ENCODE results near the gene FUT1. TPM values are rescaled to one million over a fixed set of nuclear protein-coding genes. Genes with fewer than 3 reads are reported as not detected.

The FUT1 gene
- polyA plus RNA-seq, 1 donor = 1.2 TPM

DNA sequence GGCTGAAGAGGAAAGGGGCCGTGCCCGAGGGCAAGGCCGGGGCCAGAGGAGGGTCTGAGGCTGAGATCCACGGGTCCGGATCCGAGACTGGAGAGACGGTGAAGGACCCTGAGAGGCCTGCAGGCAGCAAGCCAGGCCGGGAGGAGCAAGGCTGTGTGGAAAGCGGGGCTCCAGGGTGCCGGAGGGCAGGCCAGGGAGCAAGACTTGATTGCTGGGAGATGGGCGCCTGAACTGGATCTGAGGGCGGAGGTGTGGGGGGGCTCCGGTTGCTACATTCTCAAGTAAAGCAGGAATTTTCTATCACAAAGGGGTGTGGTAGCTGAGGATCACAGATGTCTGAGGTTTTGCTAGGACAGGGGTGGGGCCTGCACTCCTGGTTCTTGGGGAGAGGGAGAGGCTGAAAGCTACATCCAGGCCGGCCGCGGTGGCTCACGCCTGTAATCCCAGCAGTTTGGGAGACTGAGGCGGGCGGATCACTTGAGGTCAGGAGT lies 36.7 kb downstream of the FUT1 start:
- DNase-seq = no peak

DNA sequence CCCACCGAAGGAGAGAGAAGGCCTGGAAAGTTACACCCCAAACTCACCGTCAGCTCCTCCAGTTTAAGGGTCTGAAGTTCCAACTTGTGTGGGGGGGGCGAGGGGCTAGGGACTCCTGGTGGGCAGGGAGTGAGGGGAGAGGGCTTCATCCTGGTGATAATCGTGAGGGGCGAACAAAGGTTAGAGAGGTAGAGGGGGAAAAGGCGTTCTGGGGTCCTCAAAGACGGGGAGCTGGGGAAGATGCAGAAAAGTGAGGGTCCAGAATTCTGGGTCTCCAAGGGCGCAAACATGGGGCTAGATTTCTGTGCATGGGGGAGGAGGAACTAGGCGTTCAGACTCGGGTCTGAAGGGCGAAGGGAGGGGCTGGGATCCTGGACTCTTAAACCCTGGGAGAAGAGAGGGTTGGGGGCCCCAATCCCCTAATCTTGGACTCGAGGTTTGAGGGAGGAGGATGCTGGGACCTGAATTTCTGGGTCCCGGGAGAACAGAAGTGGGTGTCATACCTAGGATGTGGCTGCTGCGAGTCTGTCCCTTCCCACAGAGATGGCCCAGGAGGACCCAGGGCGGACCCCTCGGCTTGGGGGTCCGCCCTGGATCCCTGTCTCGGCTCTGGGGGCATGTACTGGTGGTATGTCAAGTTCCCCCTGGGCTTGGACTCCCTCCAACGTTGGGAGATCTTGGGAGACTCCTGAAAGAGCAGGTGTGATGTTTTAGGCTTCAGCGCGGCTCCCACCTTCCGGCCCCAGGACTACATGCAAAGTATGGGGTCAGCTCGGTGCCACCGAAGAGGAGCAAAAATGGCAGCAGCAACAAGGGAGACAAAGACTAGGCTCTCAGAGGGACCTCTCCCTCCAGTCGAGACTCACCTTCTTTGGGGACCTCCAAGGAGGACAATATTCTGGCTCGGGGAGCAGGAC lies 37.4 kb downstream of the FUT1 start:
- DNase-seq = no peak

DNA sequence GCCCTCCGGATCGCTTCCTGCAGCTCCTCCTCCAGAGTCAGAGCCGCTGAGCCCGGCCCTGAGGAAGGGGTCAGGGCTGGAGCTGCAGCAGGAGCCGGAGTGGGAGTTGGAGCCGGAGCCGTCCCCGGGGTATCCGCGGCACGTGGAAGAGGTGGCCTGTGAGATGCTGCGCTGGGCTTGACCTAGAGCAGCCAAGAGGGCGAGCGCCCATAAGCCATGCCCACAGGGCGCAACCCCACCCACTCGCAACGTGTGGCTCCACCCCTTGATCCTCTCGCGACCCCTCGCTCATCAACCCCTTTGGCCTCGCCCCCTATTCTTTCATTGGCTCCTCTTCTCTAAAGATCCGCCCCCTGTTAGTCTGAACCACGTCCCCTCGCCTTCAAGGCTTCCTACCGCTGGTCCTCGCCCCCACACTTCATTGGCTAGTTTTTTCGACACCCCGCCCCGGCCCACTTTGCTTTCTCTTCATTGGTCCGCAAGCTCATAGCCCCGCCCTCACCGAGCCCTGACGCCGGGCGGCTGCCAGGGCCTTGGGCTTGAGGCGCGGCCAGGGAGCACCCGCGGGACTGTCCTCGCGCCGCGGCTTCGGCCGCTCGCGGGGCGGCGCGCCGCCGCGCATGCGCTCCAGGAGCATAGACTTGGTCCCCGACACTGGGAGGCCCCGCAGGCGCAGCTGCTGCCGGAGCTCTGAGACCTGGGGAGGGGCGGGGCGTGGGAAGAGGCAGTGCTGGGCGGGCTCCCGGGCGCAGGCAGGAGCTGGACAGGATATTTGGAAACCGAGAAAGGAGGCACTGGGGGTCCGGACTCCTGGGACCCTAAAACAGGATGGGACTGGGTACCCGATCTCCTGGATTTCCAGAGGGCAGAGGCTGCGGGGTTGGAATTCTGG lies 38.3 kb downstream of the FUT1 start:
- peak; percentile 100 for DNase-seq

DNA sequence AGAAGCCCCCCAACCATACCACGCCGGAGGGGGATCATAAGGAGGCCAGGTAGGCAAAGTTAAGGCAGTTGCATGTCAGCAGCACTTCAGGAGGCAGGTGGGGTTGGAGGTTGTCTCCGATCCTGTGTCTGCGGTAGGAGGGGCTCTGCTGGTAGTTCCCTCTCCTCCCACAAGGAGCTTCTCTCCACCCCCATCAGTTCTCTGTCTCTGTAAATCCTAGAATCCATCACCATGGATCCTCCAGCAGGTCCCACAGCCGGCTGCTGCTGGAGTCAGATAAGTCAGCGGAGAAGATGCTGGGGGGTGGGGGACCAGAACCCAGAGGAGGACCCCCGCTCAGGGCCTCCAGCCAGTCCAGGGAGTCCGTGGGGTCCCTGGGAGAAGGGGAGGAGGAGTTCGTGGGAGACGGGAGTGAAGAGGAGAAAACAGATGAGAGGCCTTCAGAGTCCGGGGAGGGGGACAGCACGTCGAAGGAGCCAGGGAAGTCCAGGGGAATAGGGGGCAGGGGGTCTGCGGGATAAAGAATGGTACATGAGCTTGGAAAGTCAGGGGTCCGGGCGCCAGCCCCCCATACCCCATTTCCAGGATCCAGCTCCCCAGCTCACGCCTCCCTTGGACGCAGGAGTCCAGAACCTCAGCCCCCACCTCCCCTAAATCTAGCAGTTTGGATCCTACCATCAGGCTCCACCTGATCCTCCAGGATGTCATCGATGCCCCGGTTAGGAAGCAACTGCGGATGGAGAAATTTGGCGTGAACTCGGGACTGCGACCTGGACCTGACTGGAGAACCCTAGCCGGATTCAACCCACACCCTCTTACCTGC lies 39.2 kb downstream of the FUT1 start:
- DNase-seq = no peak

DNA sequence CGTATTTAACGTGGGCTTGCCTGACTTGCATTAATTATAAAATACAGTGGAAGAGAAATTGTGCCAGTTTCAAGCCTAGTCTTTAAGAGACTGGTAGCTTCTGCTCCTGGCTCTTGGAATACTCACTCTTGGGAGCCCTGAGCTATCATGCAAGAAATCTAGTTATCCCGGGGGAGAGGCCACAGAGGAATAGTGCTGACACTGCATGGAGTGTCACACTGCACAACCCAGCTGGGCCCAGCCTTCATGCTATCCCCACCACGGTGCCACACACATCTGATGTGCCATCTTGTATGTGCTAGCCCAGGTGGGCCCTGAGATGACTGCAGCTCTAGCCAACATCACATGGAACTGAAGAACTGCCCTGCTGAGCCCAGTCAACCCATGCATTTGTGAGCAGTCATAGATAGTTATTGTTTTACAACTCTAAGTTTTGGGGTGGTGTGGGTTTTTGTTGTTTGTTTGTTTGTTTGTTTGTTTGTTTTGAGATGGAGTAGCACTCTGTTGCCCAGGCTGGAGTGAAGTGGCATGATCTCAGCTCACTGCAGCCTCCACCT lies 41.3 kb downstream of the FUT1 start:
- DNase-seq = no peak

DNA sequence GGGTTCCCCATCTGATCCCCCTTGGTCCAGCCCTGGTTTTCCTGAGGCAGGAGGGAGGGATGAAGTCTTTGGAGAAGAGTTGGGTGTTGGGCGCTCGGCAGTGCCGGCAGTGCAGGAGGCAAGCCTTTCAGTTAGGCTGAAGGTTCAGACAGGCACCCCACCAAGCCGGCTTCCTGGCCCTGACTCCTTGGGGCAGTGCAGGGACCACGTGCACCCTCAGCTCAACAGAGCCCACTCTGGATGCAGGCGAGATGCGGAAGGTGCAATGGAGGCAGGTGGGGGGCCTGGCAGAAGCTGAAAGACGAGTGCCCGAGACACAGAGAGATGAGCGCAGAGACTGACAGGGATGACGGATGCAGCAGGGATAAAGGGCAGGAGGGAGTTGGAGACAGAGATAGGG lies 44.0 kb downstream of the FUT1 start:
- no peak for DNase-seq

DNA sequence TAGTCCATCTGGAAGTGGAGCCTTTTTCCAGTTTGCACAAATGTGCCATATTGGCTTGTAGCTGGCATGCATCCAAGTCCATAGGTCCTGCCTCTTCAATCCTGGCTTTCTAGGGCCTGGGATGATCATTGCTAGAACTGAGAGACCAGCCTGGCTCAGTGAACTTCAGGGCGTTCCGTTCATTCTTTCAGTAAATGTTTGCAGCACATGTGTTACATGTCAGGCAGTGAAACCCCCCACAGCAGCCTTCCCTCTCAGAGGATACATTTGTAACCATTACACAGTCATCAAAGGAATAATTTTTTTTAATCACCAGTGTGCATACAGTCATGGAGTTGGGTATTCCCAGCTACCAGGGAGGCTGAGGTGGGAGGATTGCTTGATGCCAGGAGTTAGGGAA lies 47.0 kb downstream of the FUT1 start:
- no peak for DNase-seq

DNA sequence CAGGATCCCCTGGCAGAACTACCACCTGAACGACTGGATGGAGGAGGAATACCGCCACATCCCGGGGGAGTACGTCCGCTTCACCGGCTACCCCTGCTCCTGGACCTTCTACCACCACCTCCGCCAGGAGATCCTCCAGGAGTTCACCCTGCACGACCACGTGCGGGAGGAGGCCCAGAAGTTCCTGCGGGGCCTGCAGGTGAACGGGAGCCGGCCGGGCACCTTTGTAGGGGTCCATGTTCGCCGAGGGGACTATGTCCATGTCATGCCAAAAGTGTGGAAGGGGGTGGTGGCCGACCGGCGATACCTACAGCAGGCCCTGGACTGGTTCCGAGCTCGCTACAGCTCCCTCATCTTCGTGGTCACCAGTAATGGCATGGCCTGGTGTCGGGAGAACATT lies 49.1 kb downstream of the FUT1 start:
- DNase-seq = no peak

DNA sequence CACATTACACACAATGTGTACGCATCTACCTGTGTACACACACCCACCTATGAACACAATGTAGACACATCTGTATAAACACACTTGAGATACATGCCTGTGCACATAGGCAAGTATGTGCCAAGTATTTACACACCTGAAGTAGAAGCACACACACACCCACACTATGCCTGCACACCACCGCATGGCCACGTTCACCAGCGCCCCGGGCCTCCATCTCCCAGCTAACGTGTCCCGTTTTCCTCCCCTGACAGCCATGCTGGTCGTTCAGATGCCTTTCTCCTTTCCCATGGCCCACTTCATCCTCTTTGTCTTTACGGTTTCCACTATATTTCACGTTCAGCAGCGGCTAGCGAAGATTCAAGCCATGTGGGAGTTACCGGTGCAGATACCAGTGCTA lies 49.7 kb downstream of the FUT1 start:
- DNase-seq = no peak

DNA sequence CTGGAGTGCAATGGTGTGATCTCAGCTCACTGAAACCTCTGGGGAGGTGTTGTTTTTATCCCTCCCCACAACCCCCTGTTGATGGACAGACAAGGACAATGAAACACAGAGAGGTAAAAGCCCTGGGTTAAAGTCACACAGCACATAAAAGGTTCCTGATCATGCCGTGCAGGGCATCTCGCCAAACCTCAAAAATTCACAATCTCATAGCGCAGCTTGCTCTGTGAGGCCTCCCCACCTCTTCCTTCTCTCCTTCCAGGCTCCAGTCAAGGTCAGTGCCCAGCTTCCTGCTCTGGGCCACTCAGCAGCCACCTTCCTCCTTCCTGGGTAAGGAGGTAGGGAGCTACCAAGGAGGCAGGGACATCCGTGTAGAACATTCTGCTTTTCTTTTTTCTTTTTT lies 54.4 kb downstream of the FUT1 start:
- DNase-seq = no peak

Other genes starting within 250 kb of the FUT1 start
- gene LMTK3, start 240.8 kb downstream of the FUT1 start, polyA plus RNA-seq (ENCODE audit: insufficient read length) = 0.09 TPM
- gene SULT2B1, start 200.5 kb downstream of the FUT1 start, polyA plus RNA-seq (ENCODE audit: insufficient read length) = 0.32 TPM
- gene SPACA4, start 145.9 kb downstream of the FUT1 start, polyA plus RNA-seq (ENCODE audit: insufficient read length) = not detected
- gene FAM83E, start 137.6 kb downstream of the FUT1 start, polyA plus RNA-seq (ENCODE audit: insufficient read length) = 0.44 TPM
- gene RPL18, start 133.5 kb downstream of the FUT1 start, polyA plus RNA-seq (ENCODE audit: insufficient read length) = 1,775 TPM
- gene SPHK2, start 133.1 kb downstream of the FUT1 start, polyA plus RNA-seq (ENCODE audit: insufficient read length) = 10.7 TPM
- gene DBP, start 115.3 kb downstream of the FUT1 start, polyA plus RNA-seq (ENCODE audit: insufficient read length) = 7.9 TPM
- gene CA11, start 106.5 kb downstream of the FUT1 start, polyA plus RNA-seq (ENCODE audit: insufficient read length) = 7.8 TPM
- gene NTN5, start 79.6 kb downstream of the FUT1 start, polyA plus RNA-seq (ENCODE audit: insufficient read length) = 0.72 TPM
- gene FUT2, start 56.7 kb downstream of the FUT1 start, polyA plus RNA-seq (ENCODE audit: insufficient read length) = 1.2 TPM
- gene MAMSTR, start 32.9 kb downstream of the FUT1 start, polyA plus RNA-seq (ENCODE audit: insufficient read length) = 192 TPM
- 32.8 TPM for gene RASIP1, start 12.0 kb downstream of the FUT1 start, polyA plus RNA-seq (ENCODE audit: insufficient read length)
- gene IZUMO1, start 5.7 kb downstream of the FUT1 start, polyA plus RNA-seq (ENCODE audit: insufficient read length) = 0.96 TPM
- gene FGF21, start 2.9 kb upstream of the FUT1 start, polyA plus RNA-seq (ENCODE audit: insufficient read length) = not detected
- 28.5 TPM for gene BCAT2, start 58.4 kb upstream of the FUT1 start, polyA plus RNA-seq (ENCODE audit: insufficient read length)
- gene HSD17B14, start 83.8 kb upstream of the FUT1 start, polyA plus RNA-seq (ENCODE audit: insufficient read length) = 3.8 TPM
- 40.4 TPM for gene PLEKHA4, start 116.0 kb upstream of the FUT1 start, polyA plus RNA-seq (ENCODE audit: insufficient read length)
- gene PPP1R15A, start 119.8 kb upstream of the FUT1 start, polyA plus RNA-seq (ENCODE audit: insufficient read length) = 59.4 TPM
- gene TULP2, start 146.1 kb upstream of the FUT1 start, polyA plus RNA-seq (ENCODE audit: insufficient read length) = not detected
- gene NUCB1, start 147.7 kb upstream of the FUT1 start, polyA plus RNA-seq (ENCODE audit: insufficient read length) = 175 TPM
- gene DHDH, start 181.1 kb upstream of the FUT1 start, polyA plus RNA-seq (ENCODE audit: insufficient read length) = 0.93 TPM
- gene BAX, start 202.2 kb upstream of the FUT1 start, polyA plus RNA-seq (ENCODE audit: insufficient read length) = 39.3 TPM
- gene FTL, start 212.7 kb upstream of the FUT1 start, polyA plus RNA-seq (ENCODE audit: insufficient read length) = 701 TPM
- 108 TPM for gene GYS1, start 240.7 kb upstream of the FUT1 start, polyA plus RNA-seq (ENCODE audit: insufficient read length)
- gene RUVBL2, start 241.2 kb upstream of the FUT1 start, polyA plus RNA-seq (ENCODE audit: insufficient read length) = 61.0 TPM

Measured in hindlimb muscle (tissue), 1 donor.